Loucy (cell line): Measurements from ENCODE around the gene ZNF354C.

Source experiments
- H2AFZ ChIP-seq: fragments of 200-600 bp; sonication (generic); 2 replicates; pipeline ENCODE4 v1.6.0; 2016; ENCODE audit warnings: antibody characterized with exemption, mild to moderate bottlenecking, low read length, moderate library complexity
- H3F3A ChIP-seq: fragments of 200-600 bp; 2 replicates; pipeline ENCODE4 v1.6.0; 2016; ENCODE audit warnings: antibody characterized with exemption, low read depth, mild to moderate bottlenecking
- H3K27me3 ChIP-seq: fragments of 200-600 bp; sonication (generic); 2 replicates; pipeline ENCODE4 v1.6.1; 2014; ENCODE audit warnings: low read length, mild to moderate bottlenecking; ENCODE audit not compliant: insufficient read depth, poor library complexity, severe bottlenecking
- H3K36me3 ChIP-seq: fragments of 200-600 bp; sonication (generic); 2 replicates; pipeline ENCODE4 v1.6.1; 2016; ENCODE audit warnings: low read length; ENCODE audit not compliant: insufficient read depth
- H3K4me1 ChIP-seq: fragments of 200-600 bp; sonication (generic); 2 replicates; pipeline ENCODE4 v1.5.1; 2014; ENCODE audit warnings: low read length, mild to moderate bottlenecking; ENCODE audit not compliant: insufficient read depth, poor library complexity, severe bottlenecking
- H3K4me2 ChIP-seq: fragments of 200-600 bp; sonication (generic); 2 replicates; pipeline ENCODE4 v1.6.0; 2014; ENCODE audit warnings: antibody characterized with exemption, low read length, low read depth, mild to moderate bottlenecking; ENCODE audit not compliant: poor library complexity, severe bottlenecking
- H3K4me3 ChIP-seq: fragments of 200-600 bp; sonication (generic); 2 replicates; pipeline ENCODE4 v1.5.1; 2014; ENCODE audit warnings: low read length, mild to moderate bottlenecking, mixed read lengths; ENCODE audit not compliant: poor library complexity, severe bottlenecking
- H3K79me2 ChIP-seq: fragments of 200-600 bp; sonication (generic); 2 replicates; pipeline ENCODE4 v1.6.1; 2014; ENCODE audit warnings: low read length; ENCODE audit not compliant: insufficient read depth
- H3K9ac ChIP-seq: fragments of 200-600 bp; sonication (generic); 2 replicates; pipeline ENCODE4 v1.6.0; 2014; ENCODE audit warnings: mild to moderate bottlenecking, low read depth, low read length, moderate library complexity; ENCODE audit not compliant: poor library complexity, severe bottlenecking
- H3K9me2 ChIP-seq: fragments of 200-600 bp; sonication (generic); replicated peaks from 2 replicates; pipeline ENCODE4 v1.6.1; 2016; ENCODE audit warnings: low read depth, low read length, mixed read lengths
- H3K9me3 ChIP-seq: fragments of 200-600 bp; sonication (generic); 2 replicates; pipeline ENCODE4 v1.6.1; 2014; ENCODE audit warnings: mild to moderate bottlenecking, antibody characterized with exemption, low read length, low read depth; ENCODE audit not compliant: insufficient read depth
- H4K20me1 ChIP-seq: fragments of 200-600 bp; sonication (generic); 2 replicates; pipeline ENCODE4 v1.6.0; 2014; ENCODE audit warnings: antibody characterized with exemption, low read length, mild to moderate bottlenecking; ENCODE audit not compliant: insufficient read depth, poor library complexity, severe bottlenecking
- CTCF ChIP-seq: fragments of 200-600 bp; sonication (generic); conservative IDR thresholded peaks from 2 replicates; pipeline ENCODE4 v1.5.1; 2014; ENCODE audit warnings: mild to moderate bottlenecking, antibody characterized with exemption, low read length
- EZH2phosphoT487 ChIP-seq: fragments of 200-600 bp; IDR thresholded peaks from 2 replicates; pipeline ENCODE4 v1.6.1; 2018; ENCODE audit warnings: antibody characterized with exemption, mild to moderate bottlenecking, moderate library complexity, borderline replicate concordance

ZNF354C gene

GRCh38 chr5:179044765-179045164, 15.4 kb upstream of the ZNF354C start:
- Histone ChIP-seq H3K4me2 (no peak overlapping the region), H3K4me1 (no peaks in the 10 kb centered on the region), H4K20me1 (no peaks in the 10 kb centered on the region), H3K9me2 (no peaks in the 10 kb centered on the region), H3K36me3 (no peaks in the 10 kb centered on the region), H3K79me2 (no peaks in the 10 kb centered on the region), H2AFZ (no peak overlapping the region), H3K9ac (no peak overlapping the region), H3K4me3 (no peak overlapping the region), H3F3A (no peaks in the 10 kb centered on the region), H3K9me3 (no peaks in the 10 kb centered on the region), H3K27me3 (no peaks in the 10 kb centered on the region)
- TF ChIP-seq EZH2phosphoT487: no peak
- TF ChIP-seq CTCF: no peak

- H4K20me1 ChIP-seq: no peaks in the 10 kb centered on the region
- H3K4me3 ChIP-seq: no peak overlapping the region
- no peaks in the 10 kb centered on the region for H3K9me3 ChIP-seq
- H3K4me2 ChIP-seq: no peak overlapping the region
- no peaks in the 10 kb centered on the region for H3K79me2 ChIP-seq
- no peaks in the 10 kb centered on the region for H3K27me3 ChIP-seq
- no peaks in the 10 kb centered on the region for H3F3A ChIP-seq
- no peaks in the 10 kb centered on the region for H3K9me2 ChIP-seq
- H3K36me3 ChIP-seq: no peaks in the 10 kb centered on the region
- H3K9ac ChIP-seq: no peak overlapping the region
- no peaks in the 10 kb centered on the region for H3K4me1 ChIP-seq
- no peak for TF ChIP-seq CTCF
- TF ChIP-seq EZH2phosphoT487: no peak
- no peak overlapping the region for H2AFZ ChIP-seq
These were observed 8.4 kb upstream of the ZNF354C start for GRCh38 chr5:179051784-179052183.

- no peak overlapping the region for H3K4me2 ChIP-seq
- H2AFZ ChIP-seq: no peak overlapping the region
- H3K9me2 ChIP-seq: no peaks in the 10 kb centered on the region
- no peaks in the 10 kb centered on the region for H3K36me3 ChIP-seq
- no peaks in the 10 kb centered on the region for H3K27me3 ChIP-seq
- TF ChIP-seq CTCF (no peak), EZH2phosphoT487 (no peak)
- H3F3A ChIP-seq: no peaks in the 10 kb centered on the region
- H3K79me2 ChIP-seq: no peaks in the 10 kb centered on the region
- H4K20me1 ChIP-seq: no peaks in the 10 kb centered on the region
- no peaks in the 10 kb centered on the region for H3K9me3 ChIP-seq
- no peak overlapping the region for H3K9ac ChIP-seq
- no peak overlapping the region for H3K4me3 ChIP-seq
- H3K4me1 ChIP-seq: no peaks in the 10 kb centered on the region
These were observed 6.0 kb upstream of the ZNF354C start for GRCh38 chr5:179054036-179054785.
